Activated CD8-positive, alpha-beta memory T cell treated with anti-CD3 and anti-CD28 coated beads for 4 hours (primary cell): ENCODE measurements around the gene GSTA3.
"Not testable (repeated sequence)": the region's sequence is repeated elsewhere in the genome, so short reads cannot be mapped to it uniquely, and the experiment has no call there.

Experiments
- DNase-seq, 2 donors: peaks; one replicate each; pipeline ENCODE4 v3.0.0-alpha.2; 2020; ENCODE audit warnings: low read depth in 2 of 2

Gene GSTA3

DNA sequence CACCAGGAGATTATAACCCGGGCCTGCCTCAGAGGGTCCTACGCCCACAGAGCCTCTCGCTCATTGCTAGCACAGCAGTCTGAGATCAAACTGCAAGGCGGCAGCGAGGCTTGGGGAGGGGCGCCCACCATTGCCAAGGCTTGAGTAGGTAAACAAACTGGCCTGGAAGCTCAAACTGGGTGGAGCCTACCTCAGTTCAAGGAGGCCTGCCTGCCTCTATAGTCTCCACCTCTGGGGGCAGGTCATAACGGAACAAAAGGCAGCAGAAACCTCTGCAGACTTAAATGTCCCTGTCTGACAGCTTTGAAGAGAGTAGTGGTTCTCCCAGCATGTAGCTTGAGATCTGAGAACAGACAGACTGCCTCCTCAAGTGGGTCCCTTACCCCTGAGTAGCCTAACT, 48.3 kb downstream of the GSTA3 start:
- not testable (repeated sequence) for DNase-seq

DNA sequence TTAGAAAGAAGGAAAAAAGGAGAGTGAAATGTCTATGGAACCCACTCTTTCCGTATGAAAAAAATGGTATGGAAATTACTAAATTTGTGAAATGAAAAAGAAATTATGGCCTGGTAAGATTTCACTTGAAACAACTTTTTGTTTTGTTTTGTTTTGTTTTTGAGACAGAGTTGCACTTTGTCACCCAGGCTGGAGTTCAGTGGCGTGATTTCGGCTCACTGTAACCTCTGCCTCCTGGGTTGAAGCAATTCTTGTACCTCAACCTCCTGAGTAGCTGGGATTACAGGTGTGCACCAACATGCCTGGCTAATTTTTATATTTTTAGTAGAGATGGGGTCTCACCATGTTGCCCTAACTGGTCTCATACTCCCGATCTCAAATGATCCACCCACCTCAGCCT, 51.1 kb downstream of the GSTA3 start:
- DNase-seq: no peak

DNA sequence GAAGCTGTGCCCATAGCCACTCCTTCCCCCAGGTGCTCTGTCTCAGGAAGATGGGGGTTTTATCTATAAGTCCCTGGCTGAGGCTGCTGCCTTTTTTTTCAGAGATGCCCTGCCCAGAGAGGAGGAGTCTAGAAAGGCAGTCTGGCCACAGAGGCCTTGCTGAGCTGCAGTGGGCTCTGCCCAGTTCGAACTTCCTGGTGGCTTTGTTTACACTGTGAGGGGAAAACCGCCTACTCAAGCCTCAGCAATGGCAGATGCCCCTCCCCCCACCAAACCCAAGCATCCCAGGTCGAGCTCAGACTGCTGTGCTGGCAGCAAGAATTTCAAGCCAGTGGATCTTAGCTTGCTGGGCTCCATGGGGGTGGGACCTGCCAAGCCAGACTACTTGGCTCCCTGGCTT, 53.4 kb downstream of the GSTA3 start:
- not testable (repeated sequence) for DNase-seq

DNA sequence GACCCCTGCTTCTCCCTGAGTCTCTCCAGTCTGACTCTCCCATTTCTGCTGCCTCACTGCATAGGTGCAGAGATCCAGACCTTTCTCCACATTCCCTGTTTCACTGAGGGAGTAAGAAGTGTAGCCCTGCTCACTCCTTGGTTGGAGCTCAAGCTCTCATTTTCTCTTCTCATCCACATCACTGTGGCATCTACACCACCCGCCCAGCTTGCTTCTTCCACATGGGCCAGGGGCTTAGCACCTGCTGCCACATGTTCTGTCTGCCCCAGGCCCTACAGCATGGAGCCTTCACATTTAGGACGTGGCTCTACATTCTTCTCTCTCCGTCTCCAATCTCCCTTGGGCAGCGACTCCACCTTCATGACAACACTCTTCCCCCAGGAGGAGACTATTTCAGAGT, 60.4 kb downstream of the GSTA3 start:
- no peak for DNase-seq
